Ectodermal cell (in vitro differentiated cells): Measurements from ENCODE around the gene CDCP1.

Experiments used
- H3K27ac ChIP-seq: 2 replicates; pipeline ENCODE4 v1.7.0; 2013; ENCODE audit warnings: mild to moderate bottlenecking, low read depth, low read length; ENCODE audit not compliant: insufficient read depth, poor library complexity, severe bottlenecking
- H3K27me3 ChIP-seq: 2 replicates; pipeline ENCODE4 v1.7.0; 2013; ENCODE audit warnings: mild to moderate bottlenecking, low read length; ENCODE audit not compliant: insufficient read depth, control insufficient read depth, poor library complexity, severe bottlenecking
- H3K36me3 ChIP-seq: one replicate; pipeline ENCODE4 v1.7.0; 2013; ENCODE audit warnings: low read length; ENCODE audit not compliant: control insufficient read depth, insufficient read depth
- H3K4me1 ChIP-seq: one replicate; pipeline ENCODE4 v1.7.0; 2013; ENCODE audit warnings: low read length; ENCODE audit not compliant: control insufficient read depth, insufficient read depth
- H3K4me3 ChIP-seq: 2 replicates; pipeline ENCODE4 v1.7.0; 2013; ENCODE audit warnings: low read depth, low read length, control low read depth; ENCODE audit not compliant: insufficient read depth
- H3K9me3 ChIP-seq: 2 replicates; pipeline ENCODE4 v1.7.0; 2013; ENCODE audit warnings: mild to moderate bottlenecking, low read length, moderate library complexity; ENCODE audit not compliant: control insufficient read depth
- WGBS, 2 experiments: methylation state at CpG; one replicate each; pipeline ENCODE4 v1.1.7; 2013; ENCODE audit warnings: missing lambda C conversion rate in 2 of 2; 5-methylcytosine and 5-hydroxymethylcytosine counted together

Gene CDCP1

DNA sequence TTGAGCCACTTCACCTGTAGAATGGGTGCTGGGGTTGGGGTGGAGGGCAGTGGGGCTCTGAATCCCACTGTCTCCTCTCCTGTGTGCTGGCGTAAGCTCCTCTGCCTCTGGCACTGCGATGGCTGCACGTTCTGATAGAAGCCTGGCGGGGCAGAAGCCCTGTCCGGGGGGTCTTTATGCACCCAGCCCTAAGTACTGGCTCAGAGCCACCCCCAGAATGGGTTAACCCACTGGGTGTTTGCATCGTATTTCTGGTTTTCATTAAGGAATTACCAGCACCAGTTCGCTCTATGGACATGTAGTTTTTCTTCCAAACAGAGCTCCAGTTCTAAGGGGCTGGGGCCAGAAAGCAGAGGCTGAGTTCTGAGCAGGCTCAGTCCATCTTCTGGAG is 37.7 kb upstream of the CDCP1 start:
- Histone ChIP-seq H3K4me3 (no peak overlapping the region), H3K36me3 (no peaks in the 10 kb centered on the region), H3K4me1 (peaks cover 4% of the 10 kb centered on the region), H3K27ac (no peak overlapping the region), H3K9me3 (no peaks in the 10 kb centered on the region), H3K27me3 (no peaks in the 10 kb centered on the region)
- 85 to 87% methylated on average over 7 of the region's 7 CpGs for WGBS, 2 experiments

DNA sequence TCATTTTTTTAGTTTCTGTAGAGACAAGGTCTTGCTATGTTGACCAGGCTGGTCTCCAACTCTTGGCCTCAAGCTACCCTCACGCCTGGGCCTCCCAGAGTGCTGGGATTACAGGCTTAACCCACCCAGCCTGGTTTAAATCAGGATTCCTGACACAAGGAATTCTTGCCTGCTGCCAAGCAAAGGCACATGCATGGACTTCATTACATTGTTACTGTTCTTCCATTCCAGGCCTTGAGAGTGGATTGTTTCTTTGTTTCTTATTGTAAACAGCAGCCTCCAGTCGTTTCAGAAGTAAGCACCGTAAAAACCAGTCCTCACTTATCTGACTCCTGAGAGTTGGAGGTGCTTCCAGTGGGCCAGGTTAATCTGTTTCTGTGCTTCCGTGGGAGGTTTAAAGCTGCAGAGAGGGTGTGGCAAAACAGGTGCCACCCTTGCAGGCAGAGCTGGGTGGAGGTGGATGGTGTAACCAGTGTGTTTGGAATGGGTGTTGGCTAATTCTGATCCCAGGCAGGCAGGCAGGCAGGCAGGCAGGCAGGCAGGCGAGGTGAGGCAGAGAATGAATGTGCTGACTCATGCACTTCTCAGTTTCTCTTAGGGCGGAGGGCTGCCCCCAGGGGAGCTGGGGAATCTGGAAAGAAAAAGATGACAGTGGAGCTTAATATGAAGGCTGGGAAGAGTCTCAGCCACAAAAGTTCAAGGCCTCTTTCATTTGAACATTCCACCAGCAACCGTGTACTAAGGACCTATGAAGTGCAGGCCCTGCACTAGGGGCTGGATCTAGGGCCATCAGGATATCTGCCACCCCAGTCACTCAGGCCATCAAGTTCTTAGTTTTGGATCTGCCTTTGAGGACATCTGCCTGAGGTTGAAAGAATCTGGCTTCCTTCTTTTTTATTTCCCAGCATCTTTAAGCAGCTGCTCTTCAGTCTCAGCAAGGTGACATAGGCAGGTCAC is 37.0 kb upstream of the CDCP1 start:
- Histone ChIP-seq H3K4me3 (no peak overlapping the region), H3K27ac (no peak overlapping the region), H3K9me3 (no peaks in the 10 kb centered on the region), H3K36me3 (no peaks in the 10 kb centered on the region), H3K4me1 (no peaks in the 10 kb centered on the region), H3K27me3 (no peaks in the 10 kb centered on the region)
- WGBS, 2 experiments = 49 to 57% methylated on average over 7 of the region's 7 CpGs

- 77 to 86% methylated on average over 4 to 5 of the region's 5 CpGs for WGBS, 2 experiments
- Histone ChIP-seq H3K9me3 (no peaks in the 10 kb centered on the region), H3K27ac (no peak overlapping the region), H3K36me3 (no peaks in the 10 kb centered on the region), H3K4me3 (no peak overlapping the region), H3K4me1 (no peaks in the 10 kb centered on the region), H3K27me3 (no peaks in the 10 kb centered on the region)
Measured at GRCh38 chr3:45181496-45181895, 35.3 kb upstream of the CDCP1 start.

DNA sequence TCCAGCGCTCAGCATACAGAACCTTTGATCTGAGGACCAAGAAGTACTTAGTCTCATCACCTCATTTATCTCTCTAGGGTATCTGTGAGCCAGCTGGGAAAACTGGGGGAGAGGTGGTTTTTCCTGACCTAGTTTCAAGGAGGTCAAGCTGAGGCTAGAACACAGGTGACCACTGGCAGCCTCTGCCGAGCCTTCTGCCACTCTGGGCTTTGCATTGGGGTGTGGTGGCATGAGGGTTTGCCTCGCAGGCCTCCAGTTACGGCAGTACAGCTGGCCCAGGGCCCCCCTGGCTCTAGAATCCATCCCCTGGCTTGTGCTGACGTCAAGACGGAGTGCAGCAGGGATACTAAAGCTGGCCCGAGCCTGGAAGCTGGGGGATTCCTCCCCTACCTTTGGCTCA is 34.7 kb upstream of the CDCP1 start:
- H3K36me3 ChIP-seq = no peaks in the 10 kb centered on the region
- H3K9me3 ChIP-seq = no peaks in the 10 kb centered on the region
- no peaks in the 10 kb centered on the region for H3K4me1 ChIP-seq
- no peak overlapping the region for H3K4me3 ChIP-seq
- no peak overlapping the region for H3K27ac ChIP-seq
- H3K27me3 ChIP-seq = no peaks in the 10 kb centered on the region
- 90 to 94% methylated on average over 7 of the region's 7 CpGs for WGBS, 2 experiments

DNA sequence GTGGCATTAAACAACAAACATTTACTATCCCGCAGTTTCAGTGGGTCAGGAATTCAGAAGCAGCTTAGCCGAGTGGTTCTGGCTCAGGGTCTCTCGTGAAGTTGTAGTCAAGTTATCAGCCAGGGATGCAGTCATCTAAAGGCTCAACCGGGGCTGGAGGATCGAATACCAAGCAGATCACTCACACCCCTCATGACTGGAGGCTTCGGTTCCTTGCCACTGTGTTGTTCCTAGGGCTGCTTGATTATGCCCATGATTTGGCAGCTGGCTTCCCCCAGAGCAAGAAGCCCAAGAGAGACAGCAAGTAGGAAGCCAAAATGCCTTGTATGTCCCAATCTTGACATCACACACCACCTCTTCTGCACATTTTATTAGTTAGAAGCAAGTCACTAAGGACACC is 33.9 kb upstream of the CDCP1 start:
- Histone ChIP-seq H3K4me1 (no peaks in the 10 kb centered on the region), H3K9me3 (no peaks in the 10 kb centered on the region), H3K36me3 (no peaks in the 10 kb centered on the region), H3K27me3 (no peaks in the 10 kb centered on the region), H3K4me3 (no peak overlapping the region), H3K27ac (no peak overlapping the region)
- WGBS, 2 experiments = 93 to 95% methylated on average over 6 of the region's 6 CpGs

DNA sequence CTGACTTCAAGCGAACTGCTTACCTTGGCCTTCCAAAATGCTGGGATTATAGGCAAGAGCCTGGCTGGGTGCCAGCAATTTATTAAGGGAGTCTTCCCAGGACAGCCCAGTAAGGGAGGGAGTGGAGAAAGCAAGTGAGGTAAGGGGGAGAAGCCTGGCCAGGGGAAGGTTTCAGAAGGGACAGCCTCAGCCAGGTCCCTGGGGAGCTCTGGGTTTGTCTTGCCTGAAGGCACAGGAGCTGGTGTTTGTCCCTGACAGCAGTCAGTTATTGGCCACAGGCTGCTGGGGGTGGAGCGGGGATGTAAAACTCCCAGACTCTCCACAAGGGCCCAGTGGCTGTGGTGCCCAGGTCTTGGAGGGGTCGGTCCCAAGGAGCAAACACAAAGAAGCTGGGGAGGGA is 33.0 kb upstream of the CDCP1 start:
- H3K36me3 ChIP-seq = no peaks in the 10 kb centered on the region
- 85 to 93% methylated on average over 3 of the region's 3 CpGs for WGBS, 2 experiments

GRCh38 chr3:45178183-45179023 is 32.2 kb upstream of the CDCP1 start:
- Histone ChIP-seq H3K9me3 (no peaks in the 10 kb centered on the region), H3K36me3 (no peaks in the 10 kb centered on the region), H3K4me1 (no peaks in the 10 kb centered on the region), H3K27me3 (no peaks in the 10 kb centered on the region), H3K4me3 (no peak overlapping the region), H3K27ac (no peak overlapping the region)
- 87 to 90% methylated on average over 13 of the region's 13 CpGs for whole genome bisulfite sequencing, 2 experiments

More for the DNA sequence above, 33.0 kb upstream of the CDCP1 start:
- Histone ChIP-seq H3K9me3 (no peaks in the 10 kb centered on the region), H3K27ac (no peak overlapping the region), H3K27me3 (no peaks in the 10 kb centered on the region), H3K4me1 (no peaks in the 10 kb centered on the region), H3K4me3 (no peak overlapping the region)

- no peak overlapping the region for H3K4me3 ChIP-seq
- 87 to 89% methylated on average over 4 of the region's 4 CpGs for WGBS, 2 experiments
- H3K27ac ChIP-seq = no peak overlapping the region
- H3K27me3 ChIP-seq = no peaks in the 10 kb centered on the region
- H3K4me1 ChIP-seq = no peaks in the 10 kb centered on the region
- H3K36me3 ChIP-seq = no peaks in the 10 kb centered on the region
- no peaks in the 10 kb centered on the region for H3K9me3 ChIP-seq
Measured at GRCh38 chr3:45176912-45177311, 30.7 kb upstream of the CDCP1 start.

DNA sequence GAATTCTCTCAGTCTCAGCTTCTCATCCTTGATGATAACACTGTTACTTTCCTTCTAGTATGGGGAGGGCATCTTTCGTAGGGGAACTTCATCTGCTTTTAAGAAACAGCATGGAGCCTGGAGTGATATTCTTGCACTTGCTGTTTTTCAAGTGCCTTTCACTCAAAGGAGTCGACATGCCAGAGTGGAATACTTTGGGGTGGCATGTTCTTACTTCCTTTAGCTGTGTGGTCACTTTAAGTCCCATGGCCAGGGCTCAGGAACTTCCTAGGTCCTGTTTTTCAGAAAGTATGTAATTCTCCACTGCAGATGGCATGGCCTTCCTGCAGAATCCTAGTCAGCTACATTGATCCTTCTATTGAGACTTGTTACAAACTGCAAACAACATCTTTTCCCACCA is 28.1 kb upstream of the CDCP1 start:
- 67 to 71% methylated on average over 2 of the region's 2 CpGs for WGBS, 2 experiments
- no peak overlapping the region for H3K4me3 ChIP-seq
- H3K36me3 ChIP-seq = no peaks in the 10 kb centered on the region
- no peaks in the 10 kb centered on the region for H3K4me1 ChIP-seq
- no peaks in the 10 kb centered on the region for H3K9me3 ChIP-seq
- H3K27ac ChIP-seq = no peak overlapping the region
- H3K27me3 ChIP-seq = no peaks in the 10 kb centered on the region

DNA sequence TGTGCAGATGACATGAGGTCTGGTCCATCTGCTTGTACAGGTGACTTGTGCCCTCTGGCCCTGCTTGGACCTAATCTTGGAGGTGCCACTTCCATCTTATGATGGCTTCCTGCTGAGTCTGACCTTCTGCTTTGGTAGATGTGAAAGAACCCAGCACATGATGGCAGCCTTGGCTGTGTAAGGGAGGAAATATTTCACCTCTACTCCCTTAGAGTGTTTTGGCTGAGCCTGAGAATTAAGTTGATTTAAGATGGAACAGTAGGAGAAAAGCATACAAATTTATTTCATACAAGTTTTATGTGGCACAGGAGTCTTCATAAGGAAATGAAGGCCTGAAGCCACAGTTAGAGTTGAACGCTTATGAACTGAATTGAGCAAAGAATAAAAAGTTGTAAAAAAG is 27.6 kb upstream of the CDCP1 start:
- Histone ChIP-seq H3K9me3 (no peaks in the 10 kb centered on the region), H3K4me3 (no peak overlapping the region), H3K27ac (no peak overlapping the region), H3K4me1 (no peaks in the 10 kb centered on the region), H3K36me3 (no peaks in the 10 kb centered on the region), H3K27me3 (no peaks in the 10 kb centered on the region)
- 95% methylated on average over 1 of the region's 1 CpG for WGBS, 2 experiments
